K562 (cell line): ENCODE measurements around the gene CLDN24. TPM values are rescaled to one million over a fixed set of nuclear protein-coding genes. Genes with fewer than 3 reads are reported as not detected.
A peak's percentile ranks its signal among the peaks of the same experiment; 100 is the strongest.

Experiments used
- ATAC-seq: fragments of 200-7000 bp; cut with Tn5 transposase; 3 replicates; pipeline ENCODE4 v1.9.1; 2020; ENCODE audit warnings: moderate library complexity
- BruUV-seq: library from RNA; stranded (reverse); fragments of 400-500 nt; replicated peaks from 2 replicates; lab custom pipeline; 2021; lab: Mats Ljungman, UMichigan
- CTCF ChIA-PET: fragments of 300-600 bp; formaldehyde crosslinking; extraction: SDS; loops from one replicate; lab custom pipeline; 2021; ENCODE audit warnings: low intra/inter-chr PET ratio; lab: Yijun Ruan, JAX
- POLR2A ChIA-PET: fragments of 300-600, 350-650 bp; sonication (Branson Sonifier 250); formaldehyde crosslinking; extraction: SDS; loops from one replicate; lab custom pipeline; 2021; ENCODE audit warnings: antibody characterized with exemption, inconsistent platforms; lab: Yijun Ruan, JAX
- DNase-seq, 4 experiments: peaks; one replicate each; pipeline versions ENCODE4 v3.0.0 to v3.0.0-alpha.2; 2011 to 2018; ENCODE audit warnings: low spot score in 3 of 4, mixed read lengths in 3 of 4; ENCODE audit errors: extremely low read depth in 1 of 4
- FAIRE-seq: peaks from 2 replicates; lab custom pipeline; 2011; peaks lifted over from hg19 to GRCh38; lab: Jason Lieb, UNC
- H2AFZ ChIP-seq: 2 replicates; pipeline ENCODE4 v1.6.0; 2011; ENCODE audit warnings: low read depth, low read length, control low read depth, inconsistent platforms
- H3K27ac ChIP-seq: fragments of 200-600 bp; 3 replicates; pipeline ENCODE4 v1.8.0; 2011; ENCODE audit warnings: low read depth, mild to moderate bottlenecking, control low read depth, inconsistent platforms, low read length, moderate library complexity, mixed read lengths; ENCODE audit errors: extremely low read depth
- H3K27me3 ChIP-seq, 2 experiments: fragments of 300-600 bp in 1 of 2; 2 replicates in 1 of 2; 3 replicates in 1 of 2; pipeline versions ENCODE4 v1.6.0 to v1.8.0; 2011; ENCODE audit warnings: inconsistent platforms in 2 of 2, low read length in 2 of 2, mild to moderate bottlenecking in 1 of 2, mixed read lengths in 1 of 2, moderate library complexity in 1 of 2; ENCODE audit not compliant: control insufficient read depth in 2 of 2, insufficient read depth in 2 of 2
- H3K36me3 ChIP-seq: fragments of 300-600 bp; 3 replicates; pipeline ENCODE4 v1.8.0; 2011; ENCODE audit warnings: mild to moderate bottlenecking, low read length, inconsistent platforms; ENCODE audit not compliant: control insufficient read depth, insufficient read depth
- H3K4me1 ChIP-seq, 2 experiments: fragments of 200-600 bp in 1 of 2; replicated peaks in 1 of 2; 2 replicates in 1 of 2; 3 replicates in 1 of 2; pipeline versions ENCODE4 v1.5.1 to v1.8.0; 2011; ENCODE audit warnings: inconsistent platforms in 2 of 2, low read length in 2 of 2, mild to moderate bottlenecking in 1 of 2, mixed read lengths in 1 of 2, moderate library complexity in 1 of 2; ENCODE audit not compliant: control insufficient read depth in 2 of 2, insufficient read depth in 2 of 2
- H3K4me2 ChIP-seq: 2 replicates; pipeline ENCODE4 v1.6.1; 2011; ENCODE audit warnings: low read length, control low read depth, inconsistent platforms, mixed read lengths; ENCODE audit not compliant: insufficient read depth
- H3K4me3 ChIP-seq: fragments of 200-600 bp; sonication (generic), shearing (Covaris generic); 2 replicates; pipeline ENCODE4 v1.5.1; 2016; ENCODE audit warnings: control low read depth, inconsistent platforms
- H3K79me2 ChIP-seq: fragments of 200-600 bp; 3 replicates; pipeline ENCODE4 v1.8.0; 2011; ENCODE audit warnings: low read length, inconsistent platforms; ENCODE audit not compliant: control insufficient read depth, insufficient read depth
- H3K9ac ChIP-seq, 2 experiments: 2 replicates each; pipeline versions ENCODE4 v1.6.0 to v1.6.1; 2011; ENCODE audit warnings: low read depth in 2 of 2, low read length in 2 of 2, control low read depth in 1 of 2, inconsistent platforms in 1 of 2, mild to moderate bottlenecking in 1 of 2, mixed read lengths in 1 of 2; ENCODE audit not compliant: insufficient read depth in 1 of 2
- H3K9me1 ChIP-seq: one replicate; pipeline ENCODE4 v1.6.0; 2011; ENCODE audit warnings: inconsistent platforms, mild to moderate bottlenecking, low read length, moderate library complexity; ENCODE audit not compliant: control insufficient read depth, insufficient read depth
- H3K9me3 ChIP-seq: replicated peaks from 2 replicates; pipeline ENCODE4 v1.5.1; 2011; ENCODE audit warnings: low read depth, low read length, inconsistent platforms; ENCODE audit not compliant: control insufficient read depth, insufficient read depth
- H4K20me1 ChIP-seq: replicated peaks from 2 replicates; pipeline ENCODE4 v1.6.1; 2011; ENCODE audit warnings: low read length, inconsistent platforms, mixed read lengths; ENCODE audit not compliant: control insufficient read depth, insufficient read depth
- ATF3 ChIP-seq, 2 experiments: fragments of 450-650 bp in 1 of 2; sonication (generic) in 1 of 2; formaldehyde crosslinking in 1 of 2; IDR thresholded peaks in 1 of 2; conservative IDR thresholded peaks in 1 of 2; 2 replicates each; pipeline versions ENCODE4 v1.6.1 to v1.8.1; 2016 to 2023; ENCODE audit warnings: mild to moderate bottlenecking in 2 of 2, moderate library complexity in 2 of 2, inconsistent platforms in 1 of 2, missing genetic modification reagents in 1 of 2
- DNMT1 ChIP-seq: fragments of 450-650 bp; IDR thresholded peaks from 2 replicates; pipeline ENCODE4 v1.6.1; 2016; ENCODE audit warnings: antibody characterized with exemption, mild to moderate bottlenecking
- FOXK2 ChIP-seq, 2 experiments: fragments of 450-650 bp; IDR thresholded peaks in 1 of 2; conservative IDR thresholded peaks in 1 of 2; 2 replicates each; pipeline ENCODE4 v1.6.1; 2016; ENCODE audit warnings: low read depth in 2 of 2, mild to moderate bottlenecking in 1 of 2
- TRIM28 ChIP-seq: fragments of 450-650 bp; IDR thresholded peaks from 2 replicates; pipeline ENCODE4 v1.6.1; 2017
- WGBS: fragments of 100-300 bp; shearing (Covaris generic); methylation state at CpG from one replicate; pipeline ENCODE4 v1.1.6; 2016; ENCODE audit warnings: low coverage, mixed read lengths; ENCODE audit not compliant: insufficient coverage; ENCODE audit errors: missing lambda C conversion rate; 5-methylcytosine and 5-hydroxymethylcytosine counted together
- in situ Hi-C: fragments of 300-500 bp; cut with MboI; formaldehyde crosslinking; loops from 4 replicates; pipeline ENCODE4 v1.15.0; 2018; ENCODE audit warnings: inconsistent platforms, mixed read lengths
- intact Hi-C: fragments of 100-400 bp; cut with micrococcal nuclease; formaldehyde crosslinking; loops from 2 replicates; pipeline ENCODE4 v1.14.2; 2022
- polyA plus RNA-seq, 8 experiments: library from polyadenylated mRNA; depleted of rRNA in 4 of 8; stranded (reverse) in 5 of 8; unstranded in 3 of 8; fragments of >200 nt; fragmentation: Nextera tagmentation in 2 of 8; fragmentation: Illumina TruSeq in 1 of 8; extraction: Ambion mirVana in 2 of 8; extraction: Trizol in 1 of 8; gene quantifications; 2 replicates each; pipeline versions ENCODE4 v1.2.1 to v1.2.3, GENCODE V29; 2011 to 2014; ENCODE audit warnings: inconsistent platforms in 1 of 8, missing spikeins in 1 of 8
- total RNA-seq, 7 experiments: library from RNA; depleted of rRNA in 6 of 7; stranded (reverse); fragments of >200 nt in 6 of 7; fragmentation: Illumina TruSeq in 2 of 7; extraction: Trizol in 2 of 7; gene quantifications; 2 replicates each; pipeline versions ENCODE4 v1.2.1 to v1.2.3, GENCODE V29; 2011 to 2021; ENCODE audit warnings: low replicate concordance in 1 of 7

The CLDN24 gene
- total and polyA plus RNA-seq, 9 of the 15 experiments (the other 6 are each of a cell fraction or from before 2014, with no cell fraction given), result not detected

DNA sequence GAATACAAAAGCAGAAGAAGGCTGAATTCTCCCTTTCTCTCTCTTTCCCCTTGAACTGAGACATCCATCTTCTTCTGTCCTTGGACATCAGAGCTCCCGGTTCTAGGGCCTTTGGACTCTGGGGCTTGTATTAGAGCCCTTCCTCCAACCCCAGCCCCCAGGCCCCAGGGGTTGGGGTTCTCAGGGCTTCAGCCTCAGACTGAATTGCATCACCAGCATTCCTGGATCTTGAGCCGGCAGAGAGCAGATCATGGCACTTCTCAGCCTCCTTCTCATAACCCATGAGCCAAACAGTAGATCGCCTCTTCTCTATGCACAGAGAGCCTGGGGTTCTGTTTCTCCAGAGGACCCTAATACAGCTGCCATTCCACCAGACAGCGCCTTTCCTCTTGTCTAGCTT, 25.3 kb upstream of the CLDN24 start:
- Histone ChIP-seq H2AFZ (peak overlapping the region; percentile 79), H3K27ac (peak overlapping the region; percentile 8; the same call in 1 of the 3 replicates), H3K9me1 (no peaks in the 10 kb centered on the region), H3K4me1 (peaks cover 16 to 17% of the 10 kb centered on the region in 2 experiments), H3K27me3 (no peaks in the 10 kb centered on the region), H3K36me3 (no peaks in the 10 kb centered on the region), H3K9me3 (no peaks in the 10 kb centered on the region), H3K4me2 (no peak overlapping the region), H3K4me3 (no peak overlapping the region), H4K20me1 (no peaks in the 10 kb centered on the region), H3K9ac (no peak overlapping the region; a peak in 1 of 4 replicates), H3K79me2 (no peaks in the 10 kb centered on the region)
- ATAC-seq, result no peak
- no TSS peak for BruUV-seq
- intact Hi-C loops (no loop called here), in situ Hi-C loops (no loop called here)
- no peak for DNase-seq
- no peak for TF ChIP-seq FOXK2 (conservative IDR thresholded peaks at IDR 0.05 in 1 of 2, IDR thresholded peaks at IDR 0.05 in 1 of 2; ENCODE audit: low read depth in 2 of 2)
- no peak for TF ChIP-seq TRIM28
- TF ChIP-seq DNMT1, result no peak
- TF ChIP-seq ATF3 (IDR thresholded peaks at IDR 0.05), result 0 out of 2 replicates have a peak, but pooled peaks have one; percentile 32
- no peak for TF ChIP-seq ATF3 (CRISPR knock-in tag; conservative IDR thresholded peaks at IDR 0.05)
- FAIRE-seq, result no peak
- ChIA-PET POLR2A (interaction anchor here (0.6 to 0.9 kb wide), 2 partner anchors 51 to 256 kb away, joined by 3 read pairs; no protein-coding TSS in a partner anchor), CTCF (no interaction called here)
- 56% methylated on average over 2 of the region's 4 CpGs for WGBS
